Transverse colon (tissue), 4 donors: ENCODE results near the gene ZNF423.

Experiments
- CTCF ChIP-seq, 5 experiments: fragments of 200-600 bp in 3 of 5; fragments of 450-650 bp in 2 of 5; sonication (generic) in 3 of 5; IDR thresholded peaks; 1 replicate in 2 of 5; 2 replicates in 3 of 5; pipeline ENCODE4 v1.5.1; 2016 to 2017; ENCODE audit warnings: antibody characterized with exemption in 5 of 5, inconsistent platforms in 3 of 5, mild to moderate bottlenecking in 2 of 5, moderate library complexity in 1 of 5
- POLR2A ChIP-seq: fragments of 450-650 bp; IDR thresholded peaks from one replicate; pipeline ENCODE4 v1.6.1; 2016; ENCODE audit warnings: antibody characterized with exemption, mild to moderate bottlenecking, moderate library complexity
- POLR2AphosphoS5 ChIP-seq, 3 donors: sonication (generic); formaldehyde crosslinking; IDR thresholded peaks; one replicate each; pipeline ENCODE4 v1.6.1; 2016; ENCODE audit warnings: antibody characterized with exemption in 3 of 3

DNA sequence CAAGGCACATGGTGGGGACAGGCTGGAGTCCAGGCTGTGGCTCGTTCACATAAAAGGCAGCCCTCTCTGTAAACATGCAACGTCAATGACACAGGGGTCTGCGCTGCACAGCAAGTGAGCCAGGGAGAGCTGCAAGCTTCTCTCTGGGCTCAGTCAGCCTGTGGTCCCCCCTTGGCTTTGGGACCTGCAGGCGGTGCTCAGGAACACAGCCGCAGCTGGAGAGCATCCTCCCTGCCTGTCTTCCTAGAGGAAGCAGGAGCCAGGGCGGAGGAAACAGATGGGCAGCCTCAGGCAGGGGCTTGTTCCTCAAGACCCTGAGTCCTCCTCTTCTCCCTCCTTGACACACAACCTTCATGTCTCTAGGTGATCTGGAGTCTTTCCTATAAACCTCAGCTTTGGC, 254.3 kb downstream of the ZNF423 start:
- no peak for TF ChIP-seq CTCF (IDR thresholded peaks at IDR 0.05)
- TF ChIP-seq POLR2AphosphoS5 (IDR thresholded peaks at IDR 0.05): no peak
- no peak for TF ChIP-seq POLR2A
